Measurements from ENCODE around the gene GARS1.
A peak's percentile ranks its signal among the peaks of the same experiment; 100 is the strongest.
"Not testable (repeated sequence)": the region's sequence is repeated elsewhere in the genome, so short reads cannot be mapped to it uniquely, and the experiment has no call there.

GARS1 gene

DNA sequence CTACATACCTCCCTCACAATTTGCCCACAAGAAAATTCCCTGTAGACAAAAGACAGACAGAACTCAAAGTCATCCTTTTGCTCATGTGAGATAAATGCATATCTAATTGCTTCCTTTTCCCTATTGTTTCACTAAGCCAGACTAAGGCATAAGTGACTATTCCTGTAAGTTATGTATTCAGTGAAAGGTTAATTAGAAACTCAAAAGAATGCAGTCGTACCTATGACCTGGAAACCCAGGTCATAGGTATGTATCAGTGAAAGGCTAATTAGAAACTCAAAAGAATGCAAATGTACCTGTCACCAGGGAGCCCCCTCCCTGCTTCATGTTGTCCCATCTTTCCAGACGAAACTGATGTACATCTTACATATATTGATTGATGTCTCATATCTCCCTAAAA, 10.3 kb upstream of the GARS1 start:
- no peaks in the 10 kb centered on the region for H3K4me1 ChIP-seq (ENCODE audit: control insufficient read depth, low read depth, low read length)
- H3K23ac ChIP-seq (ENCODE audit: low read length), result no peak overlapping the region
- no peak overlapping the region for H4K5ac ChIP-seq (ENCODE audit: low read length)
- no peak overlapping the region for H3K56ac ChIP-seq (ENCODE audit: low read length)
- no peaks in the 10 kb centered on the region for H3K79me2 ChIP-seq (ENCODE audit: control insufficient read depth, insufficient read depth, low read length)
- no peak overlapping the region for H3K9ac ChIP-seq (ENCODE audit: low read length)
- no peak overlapping the region for H4K8ac ChIP-seq (ENCODE audit: low read depth, low read length)
- H2BK15ac ChIP-seq (replicated peaks; ENCODE audit: low read depth), result no peak overlapping the region
- H2BK5ac ChIP-seq (ENCODE audit: low read length), result no peak overlapping the region
- no peak overlapping the region for H2AK5ac ChIP-seq (ENCODE audit: low read length)
- WGBS (ENCODE audit: extremely low coverage, insufficient coverage, low lambda C conversion rate), result no CpG with 5 or more reads among the region's 2 CpGs
- no peak overlapping the region for H3K18ac ChIP-seq (ENCODE audit: low read length)
- H3K36me3 ChIP-seq (ENCODE audit: control insufficient read depth, insufficient read depth, low read length), result no peaks in the 10 kb centered on the region
- peak; percentile 46 for DNase-seq
- no peak overlapping the region for H3K4me2 ChIP-seq (ENCODE audit: low read length)
- no peaks in the 10 kb centered on the region for H3K27me3 ChIP-seq (ENCODE audit: insufficient read depth, low read length, poor library complexity)
- H3K79me1 ChIP-seq (ENCODE audit: low read length), result peaks cover 3% of the 10 kb centered on the region
- no peak overlapping the region for H3K4ac ChIP-seq (ENCODE audit: low read depth, low read length)
- H3K4me3 ChIP-seq (ENCODE audit: low read length), result no peak overlapping the region
- no peak overlapping the region for H3K27ac ChIP-seq (ENCODE audit: low read depth, low read length)
- H2BK120ac ChIP-seq (ENCODE audit: low read depth, low read length), result no peak overlapping the region

DNA sequence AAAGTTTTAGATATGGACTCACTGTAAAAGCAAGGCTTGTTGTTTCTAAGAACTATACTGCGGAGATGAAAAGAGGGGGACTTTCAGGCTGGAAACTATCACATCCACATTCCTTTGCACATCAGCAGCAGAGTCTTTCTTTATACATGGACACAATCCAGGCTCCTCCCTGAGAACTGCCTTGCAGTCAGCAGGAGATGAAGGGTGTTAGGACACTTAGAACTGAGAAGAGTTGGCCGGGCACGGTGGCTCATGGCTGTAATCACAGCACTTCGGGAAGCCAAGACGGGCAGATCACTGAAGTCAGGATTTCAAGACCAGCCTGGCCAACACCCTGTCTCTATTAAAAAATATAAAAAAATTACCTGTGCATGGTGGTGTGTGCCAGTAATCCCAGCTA, 9.7 kb upstream of the GARS1 start:
- no peak overlapping the region for H3K9ac ChIP-seq (ENCODE audit: low read length)
- H2BK120ac ChIP-seq (ENCODE audit: low read depth, low read length), result no peak overlapping the region
- peak; percentile 37 for DNase-seq
- no peak overlapping the region for H3K18ac ChIP-seq (ENCODE audit: low read length)
- H2BK15ac ChIP-seq (replicated peaks; ENCODE audit: low read depth), result no peak overlapping the region
- H3K4me3 ChIP-seq (ENCODE audit: low read length), result no peak overlapping the region
- no CpG with 5 or more reads among the region's 5 CpGs for WGBS (ENCODE audit: extremely low coverage, insufficient coverage, low lambda C conversion rate)
- no peaks in the 10 kb centered on the region for H3K4me1 ChIP-seq (ENCODE audit: control insufficient read depth, low read depth, low read length)
- no peak overlapping the region for H3K56ac ChIP-seq (ENCODE audit: low read length)
- no peak overlapping the region for H3K27ac ChIP-seq (ENCODE audit: low read depth, low read length)
- H3K4me2 ChIP-seq (ENCODE audit: low read length), result no peak overlapping the region
- no peaks in the 10 kb centered on the region for H3K27me3 ChIP-seq (ENCODE audit: insufficient read depth, low read length, poor library complexity)
- H2AK5ac ChIP-seq (ENCODE audit: low read length), result no peak overlapping the region
- no peak overlapping the region for H3K4ac ChIP-seq (ENCODE audit: low read depth, low read length)
- H3K23ac ChIP-seq (ENCODE audit: low read length), result no peak overlapping the region
- peaks cover 3% of the 10 kb centered on the region for H3K79me1 ChIP-seq (ENCODE audit: low read length)
- H4K8ac ChIP-seq (ENCODE audit: low read depth, low read length), result no peak overlapping the region
- H2BK5ac ChIP-seq (ENCODE audit: low read length), result no peak overlapping the region
- no peaks in the 10 kb centered on the region for H3K36me3 ChIP-seq (ENCODE audit: control insufficient read depth, insufficient read depth, low read length)
- no peaks in the 10 kb centered on the region for H3K79me2 ChIP-seq (ENCODE audit: control insufficient read depth, insufficient read depth, low read length)
- no peak overlapping the region for H4K5ac ChIP-seq (ENCODE audit: low read length)

DNA sequence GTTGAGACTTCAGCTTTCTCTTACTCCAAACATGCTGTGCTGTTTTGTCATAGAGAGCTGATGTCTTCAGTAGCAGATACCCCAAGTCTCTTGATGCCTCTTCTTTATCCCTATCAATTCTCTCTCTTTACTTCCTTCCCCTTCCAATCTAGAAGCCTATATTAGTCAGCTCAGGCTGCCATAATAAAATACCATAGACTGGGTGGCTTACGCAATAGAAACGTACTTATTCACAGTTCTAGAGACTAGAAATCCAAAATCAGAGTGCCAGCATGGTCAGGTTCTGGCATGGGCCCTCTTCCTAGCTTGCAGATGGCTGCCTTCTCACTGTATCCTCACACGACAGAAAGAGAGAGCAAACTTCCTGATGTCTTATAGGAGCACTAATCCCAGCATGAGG, 9.0 kb upstream of the GARS1 start:
- Histone ChIP-seq H2BK5ac (ENCODE audit: low read length) (no peak overlapping the region), H2BK120ac (ENCODE audit: low read depth, low read length) (no peak overlapping the region), H3K36me3 (ENCODE audit: control insufficient read depth, insufficient read depth, low read length) (no peaks in the 10 kb centered on the region), H2BK15ac (replicated peaks; ENCODE audit: low read depth) (no peak overlapping the region), H3K4me1 (ENCODE audit: control insufficient read depth, low read depth, low read length) (no peaks in the 10 kb centered on the region), H3K4ac (ENCODE audit: low read depth, low read length) (no peak overlapping the region), H3K79me2 (ENCODE audit: control insufficient read depth, insufficient read depth, low read length) (no peaks in the 10 kb centered on the region), H3K4me3 (ENCODE audit: low read length) (no peak overlapping the region), H4K8ac (ENCODE audit: low read depth, low read length) (no peak overlapping the region), H3K9ac (ENCODE audit: low read length) (no peak overlapping the region), H3K56ac (ENCODE audit: low read length) (no peak overlapping the region), H3K27ac (ENCODE audit: low read depth, low read length) (no peak overlapping the region), H3K4me2 (ENCODE audit: low read length) (no peak overlapping the region), H2AK5ac (ENCODE audit: low read length) (no peak overlapping the region), H3K23ac (ENCODE audit: low read length) (no peak overlapping the region), H4K5ac (ENCODE audit: low read length) (no peak overlapping the region), H3K18ac (ENCODE audit: low read length) (no peak overlapping the region), H3K79me1 (ENCODE audit: low read length) (peaks cover 3% of the 10 kb centered on the region), H3K27me3 (ENCODE audit: insufficient read depth, low read length, poor library complexity) (no peaks in the 10 kb centered on the region)
- no peak for DNase-seq
- no CpG with 5 or more reads among the region's 3 CpGs for WGBS (ENCODE audit: extremely low coverage, insufficient coverage, low lambda C conversion rate)

GRCh38 chr7:30587547-30587946, 7.1 kb upstream of the GARS1 start:
- H3K79me1 ChIP-seq (ENCODE audit: low read length); H3K27ac ChIP-seq (ENCODE audit: low read depth, low read length); H3K56ac ChIP-seq (ENCODE audit: low read length); H4K5ac ChIP-seq (ENCODE audit: low read length); H2BK5ac ChIP-seq (ENCODE audit: low read length); H3K4me1 ChIP-seq (ENCODE audit: control insufficient read depth, low read depth, low read length); H2BK15ac ChIP-seq (replicated peaks; ENCODE audit: low read depth); H4K8ac ChIP-seq (ENCODE audit: low read depth, low read length); H3K4me2 ChIP-seq (ENCODE audit: low read length); H3K18ac ChIP-seq (ENCODE audit: low read length); H3K23ac ChIP-seq (ENCODE audit: low read length); H3K4ac ChIP-seq (ENCODE audit: low read depth, low read length); H2AK5ac ChIP-seq (ENCODE audit: low read length); H2BK120ac ChIP-seq (ENCODE audit: low read depth, low read length); H3K9ac ChIP-seq (ENCODE audit: low read length); H3K4me3 ChIP-seq (ENCODE audit: low read length); H3K27me3 ChIP-seq (ENCODE audit: insufficient read depth, low read length, poor library complexity); H3K79me2 ChIP-seq (ENCODE audit: control insufficient read depth, insufficient read depth, low read length); H3K36me3 ChIP-seq (ENCODE audit: control insufficient read depth, insufficient read depth, low read length); DNase-seq: not testable (repeated sequence)
- WGBS (ENCODE audit: extremely low coverage, insufficient coverage, low lambda C conversion rate), result no CpG with 5 or more reads among the region's 4 CpGs

DNA sequence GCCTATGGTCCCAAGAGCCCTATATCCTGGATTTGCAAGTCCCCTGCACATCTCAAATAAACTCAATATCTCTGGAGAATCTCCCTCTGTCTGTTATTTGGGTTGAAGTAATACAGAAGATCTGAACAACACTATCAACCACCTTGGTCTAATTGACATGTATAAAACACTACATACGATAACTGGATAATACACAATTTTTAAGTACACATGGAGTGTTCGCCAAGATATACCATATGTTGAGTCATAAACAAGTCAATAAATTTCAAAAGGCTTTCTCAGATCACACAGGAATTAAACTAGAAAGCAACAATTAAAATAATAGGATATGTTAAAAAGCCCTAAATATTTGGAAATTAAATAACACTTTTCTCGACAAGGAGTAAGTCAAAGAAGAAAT, 5.6 kb upstream of the GARS1 start:
- no peak overlapping the region for H2BK15ac ChIP-seq (replicated peaks; ENCODE audit: low read depth)
- H3K4me3 ChIP-seq (ENCODE audit: low read length), result no peak overlapping the region
- H3K56ac ChIP-seq (ENCODE audit: low read length), result no peak overlapping the region
- peaks cover 3% of the 10 kb centered on the region for H3K79me1 ChIP-seq (ENCODE audit: low read length)
- H3K27me3 ChIP-seq (ENCODE audit: insufficient read depth, low read length, poor library complexity), result no peaks in the 10 kb centered on the region
- no peaks in the 10 kb centered on the region for H3K36me3 ChIP-seq (ENCODE audit: control insufficient read depth, insufficient read depth, low read length)
- H3K4me2 ChIP-seq (ENCODE audit: low read length), result no peak overlapping the region
- H4K5ac ChIP-seq (ENCODE audit: low read length), result no peak overlapping the region
- no peak overlapping the region for H3K23ac ChIP-seq (ENCODE audit: low read length)
- no peak overlapping the region for H2BK5ac ChIP-seq (ENCODE audit: low read length)
- H3K9ac ChIP-seq (ENCODE audit: low read length), result no peak overlapping the region
- H2BK120ac ChIP-seq (ENCODE audit: low read depth, low read length), result no peak overlapping the region
- H3K27ac ChIP-seq (ENCODE audit: low read depth, low read length), result no peak overlapping the region
- WGBS (ENCODE audit: extremely low coverage, insufficient coverage, low lambda C conversion rate), result no CpG with 5 or more reads among the region's 3 CpGs
- no peak overlapping the region for H4K8ac ChIP-seq (ENCODE audit: low read depth, low read length)
- H3K18ac ChIP-seq (ENCODE audit: low read length), result no peak overlapping the region
- H3K4ac ChIP-seq (ENCODE audit: low read depth, low read length), result no peak overlapping the region
- no peaks in the 10 kb centered on the region for H3K79me2 ChIP-seq (ENCODE audit: control insufficient read depth, insufficient read depth, low read length)
- no peak for DNase-seq
- H2AK5ac ChIP-seq (ENCODE audit: low read length), result no peak overlapping the region
- no peaks in the 10 kb centered on the region for H3K4me1 ChIP-seq (ENCODE audit: control insufficient read depth, low read depth, low read length)

- Histone ChIP-seq H2BK120ac (ENCODE audit: low read depth, low read length) (no peak overlapping the region), H3K36me3 (ENCODE audit: control insufficient read depth, insufficient read depth, low read length) (no peaks in the 10 kb centered on the region)
- WGBS (ENCODE audit: extremely low coverage, insufficient coverage, low lambda C conversion rate), result no CpG with 5 or more reads among the region's 12 CpGs
These were observed 584 bp upstream of the GARS1 start for GRCh38 chr7:30594048-30594539.

More at GRCh38 chr7:30594048-30594539, 584 bp upstream of the GARS1 start:
- Histone ChIP-seq H4K8ac (ENCODE audit: low read depth, low read length) (no peak overlapping the region), H4K5ac (ENCODE audit: low read length) (no peak overlapping the region), H3K56ac (ENCODE audit: low read length) (peak overlapping the region; percentile 82), H3K9ac (ENCODE audit: low read length) (peak overlapping the region; percentile 96), H3K18ac (ENCODE audit: low read length) (peak overlapping the region; percentile 24), H2BK5ac (ENCODE audit: low read length) (no peak overlapping the region), H3K79me1 (ENCODE audit: low read length) (peaks cover 2% of the 10 kb centered on the region), H3K4me1 (ENCODE audit: control insufficient read depth, low read depth, low read length) (no peaks in the 10 kb centered on the region), H3K4me3 (ENCODE audit: low read length) (peak overlapping the region; percentile 44), H3K79me2 (ENCODE audit: control insufficient read depth, insufficient read depth, low read length) (peaks cover 39% of the 10 kb centered on the region), H3K27me3 (ENCODE audit: insufficient read depth, low read length, poor library complexity) (no peaks in the 10 kb centered on the region), H2BK15ac (replicated peaks; ENCODE audit: low read depth) (no peak overlapping the region), H2AK5ac (ENCODE audit: low read length) (no peak overlapping the region), H3K23ac (ENCODE audit: low read length) (no peak overlapping the region), H3K4me2 (ENCODE audit: low read length) (peak overlapping the region; percentile 68), H3K27ac (ENCODE audit: low read depth, low read length) (peak overlapping the region; percentile 44), H3K4ac (ENCODE audit: low read depth, low read length) (peak overlapping the region; percentile 70)
- peak; percentile 85 for DNase-seq

All from mesendoderm (in vitro differentiated cells).